GM12878 (cell line): ENCODE data around the gene ABCB10. TPM values are rescaled to one million over a fixed set of nuclear protein-coding genes. Genes with fewer than 3 reads are reported as not detected.

Experiments
- ATAC-seq: fragments of 200-7000 bp; cut with Tn5 transposase; 3 replicates; pipeline ENCODE4 v1.9.1; 2020; ENCODE audit warnings: mild to moderate bottlenecking, moderate library complexity
- BruUV-seq: library from RNA; stranded (reverse); fragments of 400-500 nt; replicated peaks from 2 replicates; lab custom pipeline; 2021; lab: Mats Ljungman, UMichigan
- CTCF ChIA-PET: fragments of 300-600 bp; sonication (Branson Sonifier 250); formaldehyde crosslinking; extraction: SDS; loops from one replicate; lab custom pipeline; 2021; ENCODE audit warnings: inconsistent platforms; lab: Yijun Ruan, JAX
- POLR2A ChIA-PET: fragments of 350-600 bp; formaldehyde crosslinking; extraction: SDS; loops from one replicate; lab custom pipeline; 2021; ENCODE audit warnings: inconsistent platforms; lab: Charles Lee
- RAD21 ChIA-PET: fragments of 300-600 bp; sonication (Branson Sonifier 250); formaldehyde crosslinking; loops from one replicate; lab custom pipeline; 2023; ENCODE audit warnings: antibody characterized with exemption; ENCODE audit not compliant: unreplicated experiment; lab: Charles Lee
- SMC1A ChIA-PET: fragments of 300-600 bp; sonication (Branson Sonifier 250); formaldehyde crosslinking; loops from one replicate; lab custom pipeline; 2023; ENCODE audit not compliant: unreplicated experiment, uncharacterized antibody; lab: Charles Lee
- DNase-seq: peaks from one replicate; pipeline ENCODE4 v3.0.0-alpha.2; 2011; ENCODE audit warnings: low read depth, low spot score
- FAIRE-seq: peaks from 3 replicates; lab custom pipeline; 2011; peaks lifted over from hg19 to GRCh38; lab: Jason Lieb, UNC
- H2AFZ ChIP-seq: 2 replicates; pipeline ENCODE4 v1.6.0; 2011; ENCODE audit warnings: low read depth, low read length, control low read depth; ENCODE audit not compliant: control insufficient read depth
- H3K27ac ChIP-seq: 2 replicates; pipeline ENCODE4 v1.5.1; 2011; ENCODE audit warnings: control low read depth; ENCODE audit not compliant: control insufficient read depth, insufficient read depth
- H3K27me3 ChIP-seq, 2 experiments: replicated peaks in 1 of 2; 2 replicates each; pipeline versions ENCODE4 v1.6.0 to v1.6.1; 2011; ENCODE audit warnings: low read length in 1 of 2; ENCODE audit not compliant: control insufficient read depth in 2 of 2, insufficient read depth in 2 of 2
- H3K36me3 ChIP-seq, 2 experiments: 2 replicates each; pipeline ENCODE4 v1.5.1; 2011; ENCODE audit warnings: low read length in 1 of 2; ENCODE audit not compliant: control insufficient read depth in 2 of 2, insufficient read depth in 2 of 2
- H3K4me1 ChIP-seq: 2 replicates; pipeline ENCODE4 v1.6.1; 2011; ENCODE audit warnings: mild to moderate bottlenecking, low read length, moderate library complexity, mixed read lengths; ENCODE audit not compliant: control insufficient read depth, insufficient read depth
- H3K4me2 ChIP-seq: 2 replicates; pipeline ENCODE4 v1.6.0; 2011; ENCODE audit warnings: control low read depth; ENCODE audit not compliant: control insufficient read depth, insufficient read depth
- H3K4me3 ChIP-seq: fragments of 200-600 bp; sonication (generic); 2 replicates; pipeline ENCODE4 v1.5.1; 2016
- H3K79me2 ChIP-seq: 2 replicates; pipeline ENCODE4 v1.6.0; 2011; ENCODE audit warnings: low read length; ENCODE audit not compliant: control insufficient read depth, insufficient read depth
- H3K9ac ChIP-seq: 2 replicates; pipeline ENCODE4 v1.8.0; 2011; ENCODE audit warnings: low read length, control low read depth, mixed read lengths; ENCODE audit not compliant: control insufficient read depth, insufficient read depth
- H3K9me3 ChIP-seq: replicated peaks from 3 replicates; pipeline ENCODE4 v1.5.1; 2011; ENCODE audit warnings: mild to moderate bottlenecking, low read length; ENCODE audit not compliant: control insufficient read depth, insufficient read depth
- H4K20me1 ChIP-seq: 2 replicates; pipeline ENCODE4 v1.6.0; 2011; ENCODE audit not compliant: control insufficient read depth, insufficient read depth
- BCL11A ChIP-seq: IDR thresholded peaks from 2 replicates; pipeline ENCODE4 v1.6.1; 2011; ENCODE audit warnings: low read depth, low read length
- CEBPZ ChIP-seq: fragments of 150-350 bp; IDR thresholded peaks from 2 replicates; pipeline ENCODE4 v1.6.1; 2016; ENCODE audit warnings: low read depth, low read length
- MTA2 ChIP-seq: fragments of 450-650 bp; IDR thresholded peaks from 2 replicates; pipeline ENCODE4 v1.6.1; 2016; ENCODE audit warnings: low read depth, mild to moderate bottlenecking, moderate library complexity
- MTA3 ChIP-seq: IDR thresholded peaks from 2 replicates; pipeline ENCODE4 v1.6.1; 2012; ENCODE audit warnings: low read length, inconsistent platforms, borderline replicate concordance
- RAD51 ChIP-seq: fragments of 450-650 bp; IDR thresholded peaks from 2 replicates; pipeline ENCODE4 v1.6.1; 2016; ENCODE audit warnings: moderate library complexity, mild to moderate bottlenecking, inconsistent platforms
- SUPT20H ChIP-seq: IDR thresholded peaks from 2 replicates; pipeline ENCODE4 v1.6.1; 2011; ENCODE audit warnings: low read depth, mild to moderate bottlenecking, low read length, moderate library complexity, borderline replicate concordance; ENCODE audit not compliant: control insufficient read depth
- TCF12 ChIP-seq: IDR thresholded peaks from 2 replicates; pipeline ENCODE4 v1.6.1; 2011; ENCODE audit warnings: low read depth, mild to moderate bottlenecking, low read length
- ZBED1 ChIP-seq: IDR thresholded peaks from 2 replicates; pipeline ENCODE4 v1.6.1; 2016; ENCODE audit warnings: borderline replicate concordance
- ZNF274 ChIP-seq: IDR thresholded peaks from one replicate; pipeline ENCODE4 v1.8.0; 2011; ENCODE audit not compliant: insufficient read length, insufficient read depth
- ZNF384 ChIP-seq: IDR thresholded peaks from 2 replicates; pipeline ENCODE4 v1.6.1; 2012; ENCODE audit warnings: low read depth, mild to moderate bottlenecking, low read length, improper control_type of control experiment, borderline replicate concordance
- WGBS: methylation state at CpG from one replicate; pipeline ENCODE4 v1.1.6; 2016; ENCODE audit warnings: low lambda C conversion rate; ENCODE audit not compliant: insufficient replicate concordance, insufficient coverage; ENCODE audit errors: missing lambda C conversion rate; 5-methylcytosine and 5-hydroxymethylcytosine counted together
- in situ Hi-C: fragments of 300-500 bp; cut with MboI; formaldehyde crosslinking; loops from 9 replicates; pipeline ENCODE4 v1.14.3; 2018; ENCODE audit warnings: mixed read lengths
- intact Hi-C: fragments of 100-400 bp; cut with micrococcal nuclease; formaldehyde crosslinking; loops from one replicate; pipeline ENCODE4 v1.14.2; 2022; ENCODE audit not compliant: unreplicated experiment
- polyA plus RNA-seq, 11 experiments: library from polyadenylated mRNA; depleted of rRNA in 4 of 11; unstranded in 6 of 11; stranded (reverse) in 5 of 11; fragments of >200 nt; fragmentation: Nextera tagmentation in 4 of 11; fragmentation: Illumina TruSeq in 1 of 11; extraction: Ambion mirVana in 4 of 11; extraction: Trizol in 1 of 11; gene quantifications; 1 replicate in 1 of 11; 2 replicates in 10 of 11; pipeline versions ENCODE4 v1.2.1 to v1.2.3, GENCODE V29; 2011 to 2016; ENCODE audit warnings: inconsistent platforms in 2 of 11, missing spikeins in 2 of 11, low read depth in 1 of 11
- total RNA-seq, 4 experiments: library from RNA; depleted of rRNA in 3 of 4; stranded (reverse); fragments of >200 nt in 3 of 4; fragmentation: Illumina TruSeq in 1 of 4; extraction: Trizol in 1 of 4; gene quantifications; 2 replicates each; pipeline versions ENCODE4 v1.2.1 to v1.2.3, GENCODE V29; 2013 to 2021
- TF ChIP-seq, protein P1 (sequence below), 3 experiments: IDR thresholded peaks in 2 of 3; conservative IDR thresholded peaks in 1 of 3; 2 replicates each; pipeline ENCODE4 v1.5.1; 2011; ENCODE audit warnings: low read depth in 3 of 3, low read length in 3 of 3, mild to moderate bottlenecking in 3 of 3, control low read depth in 2 of 3, moderate library complexity in 2 of 3, inconsistent platforms in 1 of 3, mixed read lengths in 1 of 3; ENCODE audit not compliant: control insufficient read depth in 2 of 3, insufficient read depth in 1 of 3; ENCODE audit errors: extremely low read depth in 1 of 3
- TF ChIP-seq, protein P2 (sequence below): IDR thresholded peaks from 2 replicates; pipeline ENCODE4 v1.6.1; 2011; ENCODE audit warnings: mild to moderate bottlenecking, low read depth, low read length, moderate library complexity; ENCODE audit not compliant: insufficient replicate concordance
- TF ChIP-seq, protein P3 (sequence below): IDR thresholded peaks from 2 replicates; pipeline ENCODE4 v1.6.1; 2012; ENCODE audit warnings: mild to moderate bottlenecking, low read depth, low read length

ABCB10 gene
- total and polyA plus RNA-seq, 10 of the 15 experiments (the other 5 are each of a cell fraction or from before 2014, with no cell fraction given), result 8.0 to 30.5 (median 16.7) TPM

DNA sequence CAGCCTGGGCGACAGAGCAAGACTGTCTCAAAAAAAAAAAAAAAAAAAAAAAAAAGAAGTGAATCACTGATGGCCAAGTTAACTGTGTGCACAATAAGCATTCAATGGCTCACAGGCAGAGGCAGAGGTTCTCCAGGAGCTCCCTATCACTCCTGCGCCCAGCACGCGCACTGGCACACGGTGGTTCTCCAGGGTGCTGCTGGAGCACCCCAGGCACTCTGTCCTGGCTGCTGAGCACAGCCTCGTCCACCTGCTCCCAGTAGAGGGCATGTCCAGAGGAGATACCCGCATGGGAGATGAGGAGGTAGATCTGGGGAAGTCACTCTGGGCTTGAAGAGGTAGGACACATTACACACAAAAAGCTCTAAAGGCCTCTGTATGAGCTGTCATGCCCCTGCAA, 28.9 kb downstream of the ABCB10 start:
- 89% methylated on average over 6 of the region's 7 CpGs for WGBS
- ChIA-PET CTCF (no interaction called here), SMC1A (interaction anchor here (1.6 kb wide), 1 partner anchor 8 kb away, joined by 5 read pairs; no protein-coding TSS in a partner anchor), POLR2A (no interaction called here), RAD21 (no interaction called here)
- Histone ChIP-seq H3K36me3 (peaks cover 2 to 12% of the 10 kb centered on the region in 2 experiments), H3K4me2 (no peak overlapping the region), H3K9ac (no peak overlapping the region), H3K9me3 (no peaks in the 10 kb centered on the region), H2AFZ (no peak overlapping the region), H4K20me1 (no peaks in the 10 kb centered on the region), H3K27me3 (no peaks in the 10 kb centered on the region), H3K79me2 (no peaks in the 10 kb centered on the region), H3K4me3 (no peak overlapping the region), H3K27ac (no peak overlapping the region), H3K4me1 (no peaks in the 10 kb centered on the region)
- in situ Hi-C loops, result no loop called here
- ATAC-seq (no peak), DNase-seq (no peak), FAIRE-seq (no peak)
- intact Hi-C loops, result no loop called here
- BruUV-seq, result no TSS peak
- TF ChIP-seq BCL11A, result no peak
- no peak for TF ChIP-seq CEBPZ
- TF ChIP-seq MTA2, result no peak
- TF ChIP-seq MTA3, result no peak
- TF ChIP-seq, protein P1, sequence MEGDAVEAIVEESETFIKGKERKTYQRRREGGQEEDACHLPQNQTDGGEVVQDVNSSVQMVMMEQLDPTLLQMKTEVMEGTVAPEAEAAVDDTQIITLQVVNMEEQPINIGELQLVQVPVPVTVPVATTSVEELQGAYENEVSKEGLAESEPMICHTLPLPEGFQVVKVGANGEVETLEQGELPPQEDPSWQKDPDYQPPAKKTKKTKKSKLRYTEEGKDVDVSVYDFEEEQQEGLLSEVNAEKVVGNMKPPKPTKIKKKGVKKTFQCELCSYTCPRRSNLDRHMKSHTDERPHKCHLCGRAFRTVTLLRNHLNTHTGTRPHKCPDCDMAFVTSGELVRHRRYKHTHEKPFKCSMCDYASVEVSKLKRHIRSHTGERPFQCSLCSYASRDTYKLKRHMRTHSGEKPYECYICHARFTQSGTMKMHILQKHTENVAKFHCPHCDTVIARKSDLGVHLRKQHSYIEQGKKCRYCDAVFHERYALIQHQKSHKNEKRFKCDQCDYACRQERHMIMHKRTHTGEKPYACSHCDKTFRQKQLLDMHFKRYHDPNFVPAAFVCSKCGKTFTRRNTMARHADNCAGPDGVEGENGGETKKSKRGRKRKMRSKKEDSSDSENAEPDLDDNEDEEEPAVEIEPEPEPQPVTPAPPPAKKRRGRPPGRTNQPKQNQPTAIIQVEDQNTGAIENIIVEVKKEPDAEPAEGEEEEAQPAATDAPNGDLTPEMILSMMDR (IDR thresholded peaks at IDR 0.05 in 2 of 3, conservative IDR thresholded peaks at IDR 0.05 in 1 of 3; ENCODE audit: control insufficient read depth in 2 of 3, extremely low read depth in 1 of 3, insufficient read depth in 1 of 3, low read depth in 3 of 3, low read length in 3 of 3), result no peak
- no peak for TF ChIP-seq ZNF384
- TF ChIP-seq ZNF274, result no peak
- no peak for TF ChIP-seq RAD51
- TF ChIP-seq, protein P2, sequence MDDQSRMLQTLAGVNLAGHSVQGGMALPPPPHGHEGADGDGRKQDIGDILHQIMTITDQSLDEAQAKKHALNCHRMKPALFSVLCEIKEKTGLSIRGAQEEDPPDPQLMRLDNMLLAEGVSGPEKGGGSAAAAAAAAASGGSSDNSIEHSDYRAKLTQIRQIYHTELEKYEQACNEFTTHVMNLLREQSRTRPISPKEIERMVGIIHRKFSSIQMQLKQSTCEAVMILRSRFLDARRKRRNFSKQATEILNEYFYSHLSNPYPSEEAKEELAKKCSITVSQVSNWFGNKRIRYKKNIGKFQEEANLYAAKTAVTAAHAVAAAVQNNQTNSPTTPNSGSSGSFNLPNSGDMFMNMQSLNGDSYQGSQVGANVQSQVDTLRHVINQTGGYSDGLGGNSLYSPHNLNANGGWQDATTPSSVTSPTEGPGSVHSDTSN, result no peak
- TF ChIP-seq TCF12, result no peak
- no peak for TF ChIP-seq ZBED1
- TF ChIP-seq, protein P3, sequence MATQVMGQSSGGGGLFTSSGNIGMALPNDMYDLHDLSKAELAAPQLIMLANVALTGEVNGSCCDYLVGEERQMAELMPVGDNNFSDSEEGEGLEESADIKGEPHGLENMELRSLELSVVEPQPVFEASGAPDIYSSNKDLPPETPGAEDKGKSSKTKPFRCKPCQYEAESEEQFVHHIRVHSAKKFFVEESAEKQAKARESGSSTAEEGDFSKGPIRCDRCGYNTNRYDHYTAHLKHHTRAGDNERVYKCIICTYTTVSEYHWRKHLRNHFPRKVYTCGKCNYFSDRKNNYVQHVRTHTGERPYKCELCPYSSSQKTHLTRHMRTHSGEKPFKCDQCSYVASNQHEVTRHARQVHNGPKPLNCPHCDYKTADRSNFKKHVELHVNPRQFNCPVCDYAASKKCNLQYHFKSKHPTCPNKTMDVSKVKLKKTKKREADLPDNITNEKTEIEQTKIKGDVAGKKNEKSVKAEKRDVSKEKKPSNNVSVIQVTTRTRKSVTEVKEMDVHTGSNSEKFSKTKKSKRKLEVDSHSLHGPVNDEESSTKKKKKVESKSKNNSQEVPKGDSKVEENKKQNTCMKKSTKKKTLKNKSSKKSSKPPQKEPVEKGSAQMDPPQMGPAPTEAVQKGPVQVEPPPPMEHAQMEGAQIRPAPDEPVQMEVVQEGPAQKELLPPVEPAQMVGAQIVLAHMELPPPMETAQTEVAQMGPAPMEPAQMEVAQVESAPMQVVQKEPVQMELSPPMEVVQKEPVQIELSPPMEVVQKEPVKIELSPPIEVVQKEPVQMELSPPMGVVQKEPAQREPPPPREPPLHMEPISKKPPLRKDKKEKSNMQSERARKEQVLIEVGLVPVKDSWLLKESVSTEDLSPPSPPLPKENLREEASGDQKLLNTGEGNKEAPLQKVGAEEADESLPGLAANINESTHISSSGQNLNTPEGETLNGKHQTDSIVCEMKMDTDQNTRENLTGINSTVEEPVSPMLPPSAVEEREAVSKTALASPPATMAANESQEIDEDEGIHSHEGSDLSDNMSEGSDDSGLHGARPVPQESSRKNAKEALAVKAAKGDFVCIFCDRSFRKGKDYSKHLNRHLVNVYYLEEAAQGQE, result no peak
- TF ChIP-seq SUPT20H, result no peak
